Fibroblast of the conjunctiva (primary cell): ENCODE data around the gene TMEM37.

Experiments used
- DNase-seq: peaks from one replicate; pipeline ENCODE4 v3.0.0-alpha.2; 2010; ENCODE audit warnings: low read depth

Gene TMEM37

GRCh38 chr2:119478188-119478977 lies 46.7 kb downstream of the TMEM37 start:
- no peak for DNase-seq

- no peak for DNase-seq
Observed at GRCh38 chr2:119478978-119479295, 47.3 kb downstream of the TMEM37 start.

- no peak for DNase-seq
Observed at GRCh38 chr2:119480184-119480583, 48.5 kb downstream of the TMEM37 start.

DNA sequence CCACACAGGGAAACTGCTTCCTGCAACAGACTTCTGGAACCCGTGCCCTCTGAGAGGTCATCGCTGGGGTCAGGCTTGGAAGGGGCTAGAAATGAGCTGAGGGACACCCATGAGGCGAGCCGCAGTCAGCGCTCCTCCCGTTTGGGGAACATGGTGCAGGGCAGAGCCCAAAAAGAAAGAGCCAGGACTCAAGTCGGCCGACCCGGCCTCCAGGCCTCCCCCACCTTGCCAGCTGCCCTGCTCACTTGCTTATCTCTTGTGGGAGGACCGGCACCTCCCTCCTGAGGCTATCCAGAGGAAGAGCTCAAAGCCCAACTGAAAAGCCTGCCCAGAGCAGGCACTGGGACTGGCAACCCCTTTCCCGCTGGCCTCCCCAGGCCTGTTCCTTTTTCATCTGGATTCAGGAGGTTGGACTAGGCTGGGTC lies 49.1 kb downstream of the TMEM37 start:
- no peak for DNase-seq

DNA sequence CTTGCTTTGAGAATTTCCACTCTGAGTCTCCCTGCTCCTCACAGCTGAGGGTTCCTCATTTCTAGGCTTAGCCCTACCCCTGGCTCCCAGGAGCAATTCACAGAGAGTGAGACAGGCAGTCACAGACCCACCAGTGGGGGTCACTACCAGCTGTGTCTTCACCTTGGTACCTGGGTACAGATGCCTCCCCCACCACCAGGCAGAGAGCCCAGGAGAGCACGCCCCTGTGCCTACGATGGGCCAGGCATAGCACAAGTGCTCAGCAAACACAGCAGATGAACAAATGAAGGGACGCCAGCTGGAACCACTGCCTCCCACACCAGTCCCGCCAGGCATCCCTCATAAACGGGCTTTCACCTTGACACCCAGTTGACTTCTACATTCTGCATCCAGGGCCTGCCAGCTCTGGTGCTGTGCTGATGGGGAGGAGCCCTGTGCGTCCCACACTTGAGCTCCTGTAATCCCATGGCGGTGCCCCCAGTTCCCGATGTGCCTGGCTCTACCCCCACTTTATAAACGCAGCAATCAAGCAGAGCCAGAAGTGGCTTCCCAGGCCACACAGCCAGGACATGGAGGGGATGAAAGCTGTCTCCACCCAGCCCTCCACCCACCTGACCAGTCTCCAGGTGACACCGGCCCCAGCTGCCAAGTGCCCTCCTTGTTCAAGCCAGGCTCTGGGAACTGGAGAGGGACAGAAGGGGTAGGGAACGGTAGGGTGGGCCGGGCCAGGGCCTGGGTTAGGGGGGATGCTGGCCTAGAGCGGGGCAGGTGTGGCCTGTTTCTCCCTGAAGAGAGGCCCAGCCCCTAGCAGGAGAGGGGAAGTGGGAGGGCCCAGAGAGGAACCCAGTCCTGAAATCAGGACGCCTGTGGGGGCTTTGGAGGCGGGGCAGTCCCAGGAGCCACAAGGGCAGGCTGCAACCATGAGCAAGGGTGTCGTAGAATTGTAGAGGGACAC lies 50.1 kb downstream of the TMEM37 start:
- DNase-seq: no peak

DNA sequence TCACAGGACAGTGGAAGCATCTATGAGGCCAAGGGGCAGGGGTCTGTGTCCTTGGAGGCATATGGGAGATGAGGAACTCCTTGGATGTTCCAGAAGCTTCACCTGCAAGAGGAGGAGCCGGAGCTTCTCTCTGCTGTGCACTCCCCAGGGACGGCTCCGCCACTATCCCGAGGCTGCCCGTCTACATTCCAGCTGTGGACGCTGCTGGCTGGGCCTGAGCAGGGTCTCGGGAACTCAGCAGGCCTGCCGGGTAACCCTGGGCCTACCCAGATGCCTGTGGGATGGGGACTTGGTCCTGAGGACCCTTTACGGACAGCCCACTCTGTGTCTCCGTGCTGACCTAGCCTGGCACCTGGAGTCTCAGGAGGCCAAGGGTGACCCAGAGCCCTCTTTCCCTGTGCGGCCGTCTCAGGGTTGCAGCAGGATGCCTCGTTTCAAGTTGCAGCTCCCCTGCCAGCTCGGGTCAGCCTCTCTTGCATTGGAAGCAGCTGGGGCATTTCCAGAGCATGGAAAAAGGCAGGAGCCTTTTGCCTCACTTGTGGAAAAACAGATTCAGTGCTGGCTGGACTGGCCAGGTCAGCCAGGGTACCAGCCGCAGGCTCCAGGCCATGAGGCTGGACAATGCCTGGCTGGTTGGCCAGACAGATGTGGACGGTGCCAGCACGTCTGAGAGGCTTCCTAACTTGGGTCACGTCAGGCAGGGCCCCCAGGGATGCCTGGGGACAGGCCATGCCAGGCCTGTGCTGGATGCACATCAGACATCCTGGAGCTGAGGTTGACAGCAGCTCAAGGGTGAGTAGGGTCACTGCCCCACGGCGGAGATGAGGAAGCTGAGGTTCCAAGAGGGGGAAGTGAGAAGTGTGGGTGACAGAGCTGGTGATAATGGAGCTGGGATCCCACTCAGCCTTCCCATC lies 51.1 kb downstream of the TMEM37 start:
- DNase-seq: no peak

DNA sequence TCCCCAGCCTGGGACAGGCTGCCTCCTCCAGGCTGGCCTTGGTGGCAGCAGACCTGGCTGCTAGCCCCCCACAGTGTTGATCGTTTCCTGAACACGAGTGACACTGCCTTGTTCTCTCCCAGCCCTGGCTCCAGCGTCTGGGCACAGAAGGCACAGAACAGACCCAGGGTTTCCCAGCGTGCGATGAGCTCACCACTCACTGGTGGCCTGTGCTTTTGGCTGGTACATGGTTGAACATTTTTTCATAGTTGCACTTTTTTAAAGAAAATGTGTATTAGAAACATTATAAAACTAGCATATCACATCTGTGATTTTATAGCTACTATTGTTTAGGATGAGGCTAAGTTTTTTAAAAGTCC lies 51.7 kb downstream of the TMEM37 start:
- no peak for DNase-seq

- DNase-seq: no peak
Observed at GRCh38 chr2:119483896-119484718, 52.5 kb downstream of the TMEM37 start.

GRCh38 chr2:119484834-119485233 lies 53.2 kb downstream of the TMEM37 start:
- no peak for DNase-seq

GRCh38 chr2:119485336-119486110 lies 53.9 kb downstream of the TMEM37 start:
- no peak for DNase-seq

- DNase-seq: no peak
Observed at GRCh38 chr2:119486196-119486827, 54.7 kb downstream of the TMEM37 start.

- DNase-seq: no peak
Observed at GRCh38 chr2:119486886-119487285, 55.2 kb downstream of the TMEM37 start.

DNA sequence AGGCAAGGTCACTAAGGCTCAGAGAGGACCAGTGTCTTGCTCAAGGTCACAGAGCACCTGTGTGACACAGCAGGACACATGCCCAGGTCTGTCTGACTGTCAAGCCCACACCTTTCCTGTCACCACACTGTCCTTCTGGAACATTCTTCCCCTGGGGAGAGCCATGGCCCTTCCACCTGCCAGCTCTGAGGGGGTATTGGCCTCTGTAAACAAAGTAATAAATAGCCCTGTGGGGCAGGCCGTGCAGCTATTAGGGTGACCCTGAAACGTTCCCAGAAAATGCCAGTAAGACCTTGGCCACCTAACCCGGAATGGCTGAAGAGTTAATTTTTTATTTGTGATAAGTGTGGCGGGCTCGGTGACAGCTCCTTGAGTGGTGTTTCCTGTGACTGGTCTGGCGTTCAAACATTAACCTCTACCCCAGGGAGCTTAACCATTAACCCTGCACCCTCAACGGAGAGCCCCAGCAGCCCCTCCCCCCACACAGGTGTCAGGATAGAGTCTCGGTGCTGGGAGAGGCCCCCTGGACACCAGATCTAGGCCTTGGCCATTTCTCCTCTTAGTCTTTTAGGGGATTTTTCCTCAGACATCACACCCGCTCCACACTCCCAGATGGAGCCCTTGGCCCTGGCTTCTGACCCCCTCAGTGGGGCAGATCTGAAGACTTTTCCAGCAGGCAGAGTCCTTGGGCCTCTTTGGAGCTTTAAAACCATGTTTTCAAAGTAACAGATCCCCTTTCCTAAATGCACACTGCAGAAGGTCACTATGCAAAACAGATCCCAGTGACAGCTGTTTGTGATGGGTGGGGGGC lies 56.0 kb downstream of the TMEM37 start:
- DNase-seq: no peak
